ENCODE measurements around the gene SLC27A4.
"Not testable (repeated sequence)": the region's sequence is repeated elsewhere in the genome, so short reads cannot be mapped to it uniquely, and the experiment has no call there.

The SLC27A4 gene

GRCh38 chr9:128325629-128326028 lies 14.7 kb upstream of the SLC27A4 start:
- FAIRE-seq, result no peak

GRCh38 chr9:128333451-128333869 lies 6.9 kb upstream of the SLC27A4 start:
- no peak for FAIRE-seq

- no peak for FAIRE-seq
Observed at GRCh38 chr9:128335161-128335560, 5.2 kb upstream of the SLC27A4 start.

GRCh38 chr9:128335914-128336313 lies 4.4 kb upstream of the SLC27A4 start:
- FAIRE-seq, result no peak

- no peak for FAIRE-seq
Observed at GRCh38 chr9:128337936-128338335, 2.4 kb upstream of the SLC27A4 start.

- not testable (repeated sequence) for FAIRE-seq
Observed at GRCh38 chr9:128338852-128339614, 1.3 kb upstream of the SLC27A4 start.

- FAIRE-seq, result no peak
Observed at GRCh38 chr9:128340691-128341434, 536 bp downstream of the SLC27A4 start.

- FAIRE-seq, result no peak
Observed at GRCh38 chr9:128341435-128341849, 1.1 kb downstream of the SLC27A4 start.

- FAIRE-seq, result no peak
Observed at GRCh38 chr9:128342971-128343680, 2.8 kb downstream of the SLC27A4 start.

- FAIRE-seq, result no peak
Observed at GRCh38 chr9:128343855-128344254, 3.5 kb downstream of the SLC27A4 start.

- FAIRE-seq, result no peak
Observed at GRCh38 chr9:128344931-128345605, 4.7 kb downstream of the SLC27A4 start.

GRCh38 chr9:128349125-128349524 lies 8.8 kb downstream of the SLC27A4 start:
- no peak for FAIRE-seq

- FAIRE-seq, result no peak
Observed at GRCh38 chr9:128349772-128350171, 9.4 kb downstream of the SLC27A4 start.

- FAIRE-seq, result no peak
Observed at GRCh38 chr9:128355451-128355850, 15.1 kb downstream of the SLC27A4 start.

GRCh38 chr9:128358090-128358489 lies 17.8 kb downstream of the SLC27A4 start:
- FAIRE-seq, result no peak

GRCh38 chr9:128358861-128359260 lies 18.5 kb downstream of the SLC27A4 start:
- no peak for FAIRE-seq

- no peak for FAIRE-seq
Observed at GRCh38 chr9:128360826-128361225, 20.5 kb downstream of the SLC27A4 start.

GRCh38 chr9:128361296-128361985 lies 21.1 kb downstream of the SLC27A4 start:
- FAIRE-seq, result no peak

- no peak for FAIRE-seq
Observed at GRCh38 chr9:128361986-128362646, 21.8 kb downstream of the SLC27A4 start.

- FAIRE-seq, result no peak
Observed at GRCh38 chr9:128362774-128363173, 22.4 kb downstream of the SLC27A4 start.

GRCh38 chr9:128365525-128365924 lies 25.2 kb downstream of the SLC27A4 start:
- no peak for FAIRE-seq

Data from colon (tissue), 2 donors.